Measurements from ENCODE around the gene REPIN1. TPM values are rescaled to one million over a fixed set of nuclear protein-coding genes. Genes with fewer than 3 reads are reported as not detected.

The REPIN1 gene
- total RNA-seq, 4 donors from 2014 or later = 40.6 to 55.7 (median 49.3) TPM

- DNase-seq (ENCODE audit: low spot score) (no peak), ATAC-seq (ENCODE audit: low FRiP score) (no peak)
These were observed 8.1 kb upstream of the REPIN1 start for GRCh38 chr7:150360363-150361058.

GRCh38 chr7:150361402-150361801, 7.2 kb upstream of the REPIN1 start:
- ATAC-seq (ENCODE audit: low FRiP score) (no peak), DNase-seq (ENCODE audit: low spot score) (no peak)
- TF ChIP-seq, protein P1, sequence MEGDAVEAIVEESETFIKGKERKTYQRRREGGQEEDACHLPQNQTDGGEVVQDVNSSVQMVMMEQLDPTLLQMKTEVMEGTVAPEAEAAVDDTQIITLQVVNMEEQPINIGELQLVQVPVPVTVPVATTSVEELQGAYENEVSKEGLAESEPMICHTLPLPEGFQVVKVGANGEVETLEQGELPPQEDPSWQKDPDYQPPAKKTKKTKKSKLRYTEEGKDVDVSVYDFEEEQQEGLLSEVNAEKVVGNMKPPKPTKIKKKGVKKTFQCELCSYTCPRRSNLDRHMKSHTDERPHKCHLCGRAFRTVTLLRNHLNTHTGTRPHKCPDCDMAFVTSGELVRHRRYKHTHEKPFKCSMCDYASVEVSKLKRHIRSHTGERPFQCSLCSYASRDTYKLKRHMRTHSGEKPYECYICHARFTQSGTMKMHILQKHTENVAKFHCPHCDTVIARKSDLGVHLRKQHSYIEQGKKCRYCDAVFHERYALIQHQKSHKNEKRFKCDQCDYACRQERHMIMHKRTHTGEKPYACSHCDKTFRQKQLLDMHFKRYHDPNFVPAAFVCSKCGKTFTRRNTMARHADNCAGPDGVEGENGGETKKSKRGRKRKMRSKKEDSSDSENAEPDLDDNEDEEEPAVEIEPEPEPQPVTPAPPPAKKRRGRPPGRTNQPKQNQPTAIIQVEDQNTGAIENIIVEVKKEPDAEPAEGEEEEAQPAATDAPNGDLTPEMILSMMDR (IDR thresholded peaks at IDR 0.05) = no peak

More at GRCh38 chr7:150360363-150361058, 8.1 kb upstream of the REPIN1 start:
- TF ChIP-seq, protein P1 (IDR thresholded peaks at IDR 0.05) = no peak

GRCh38 chr7:150361807-150362621, 6.6 kb upstream of the REPIN1 start:
- TF ChIP-seq, protein P1 (IDR thresholded peaks at IDR 0.05) = no peak
- no peak for DNase-seq (ENCODE audit: low spot score)
- no peak for ATAC-seq (ENCODE audit: low FRiP score)

- DNase-seq (ENCODE audit: low spot score) = no peak
- ATAC-seq (ENCODE audit: low FRiP score) = no peak
- TF ChIP-seq, protein P1 (IDR thresholded peaks at IDR 0.05) = no peak
These were observed 5.3 kb upstream of the REPIN1 start for GRCh38 chr7:150363370-150363769.

- ATAC-seq (ENCODE audit: low FRiP score) (no peak), DNase-seq (ENCODE audit: low spot score) (no peak)
- TF ChIP-seq, protein P1 (IDR thresholded peaks at IDR 0.05) = no peak
These were observed 4.8 kb upstream of the REPIN1 start for GRCh38 chr7:150363872-150364271.

GRCh38 chr7:150365194-150365593, 3.4 kb upstream of the REPIN1 start:
- TF ChIP-seq, protein P1 (IDR thresholded peaks at IDR 0.05) = no peak
- DNase-seq (ENCODE audit: low spot score) = no peak
- no peak for ATAC-seq (ENCODE audit: low FRiP score)
